Adrenal gland (tissue), 12 donors: ENCODE measurements around the gene POLK. TPM values are rescaled to one million over a fixed set of nuclear protein-coding genes. Genes with fewer than 3 reads are reported as not detected.
"Not testable (repeated sequence)": the region's sequence is repeated elsewhere in the genome, so short reads cannot be mapped to it uniquely, and the experiment has no call there.

ENCODE experiments used
- DNase-seq, 7 donors: peaks; one replicate each; pipeline ENCODE4 v3.0.0-alpha.2; 2019 to 2020
- H3K27ac ChIP-seq, 5 donors: fragments of 200-600 bp; sonication (generic) in 4 of 5; 1 replicate in 3 of 5; 2 replicates in 2 of 5; pipeline versions ENCODE4 v1.5.1 to v1.8.0; 2016 to 2020; ENCODE audit warnings: mild to moderate bottlenecking in 1 of 5
- H3K27me3 ChIP-seq: fragments of 200-600 bp; 2 replicates; pipeline ENCODE4 v1.8.0; 2021
- H3K36me3 ChIP-seq, 2 donors: fragments of 200-600 bp; replicated peaks in 1 of 2; 1 replicate in 1 of 2; 2 replicates in 1 of 2; pipeline versions ENCODE4 v1.5.1 to v1.8.0; 2018 to 2022
- H3K4me1 ChIP-seq, 2 donors: fragments of 200-600 bp; replicated peaks in 1 of 2; 1 replicate in 1 of 2; 2 replicates in 1 of 2; pipeline versions ENCODE4 v1.5.1 to v1.8.0; 2018 to 2021
- H3K4me3 ChIP-seq, 4 donors: fragments of 200-600 bp; sonication (generic) in 3 of 4; one replicate each; pipeline ENCODE4 v1.5.1; 2016 to 2018
- H3K9me3 ChIP-seq, 3 donors: fragments of 200-600 bp; sonication (generic) in 1 of 3; replicated peaks in 1 of 3; 1 replicate in 2 of 3; 2 replicates in 1 of 3; pipeline versions ENCODE4 v1.5.1 to v1.8.0; 2016 to 2021
- POLR2A ChIP-seq, 2 donors: fragments of 450-650 bp; IDR thresholded peaks; one replicate each; pipeline ENCODE4 v1.6.1; 2017; ENCODE audit warnings: antibody characterized with exemption in 2 of 2, mild to moderate bottlenecking in 2 of 2, moderate library complexity in 1 of 2
- WGBS, 4 donors: extraction: QIAGEN DNeasy Blood & Tissue Kit in 2 of 4; methylation state at CpG; one replicate each; pipeline versions ENCODE4 v1.1.5 to v1.1.7; 2013 to 2017; 5-methylcytosine and 5-hydroxymethylcytosine counted together
- intact Hi-C, 2 donors: fragments of 100-400 bp; cut with DNase I; formaldehyde crosslinking; loops; one replicate each; pipeline versions ENCODE4 v1.14.1 to v1.15.0; 2022 to 2023
- polyA plus RNA-seq, 3 donors: library from polyadenylated mRNA; stranded (reverse); fragments of 200-250 nt in 2 of 3; fragments of 350-450 nt in 1 of 3; fragmentation: Illumina TruSeq in 1 of 3; extraction: RNeasy Lipid Tissue Mini Kit (QIAGEN cat#74804) in 1 of 3; gene quantifications; one replicate each; pipeline ENCODE4 v1.2.3, GENCODE V29; 2013 to 2014
- total RNA-seq, 9 donors: library from RNA; depleted of rRNA in 4 of 9; stranded (reverse); fragments of >200 nt in 4 of 9; fragments of 120-200 nt in 1 of 9; fragmentation: NEBNext Ultra II Directional in 1 of 9; extraction: Animal tissue kit (Norgen Biotek cat#: 25700) in 1 of 9; gene quantifications; one replicate each; pipeline versions ENCODE4 v1.1.0 to v1.2.4, GENCODE V29; 2013 to 2023
- TF ChIP-seq, protein P1 (sequence below), 6 experiments: fragments of 450-650 bp in 4 of 6; fragments of 200-600 bp in 2 of 6; sonication (generic) in 1 of 6; IDR thresholded peaks; 1 replicate in 5 of 6; 2 replicates in 1 of 6; pipeline versions ENCODE4 v1.5.1 to v1.8.0; 2016 to 2021; ENCODE audit warnings: antibody characterized with exemption in 6 of 6, mild to moderate bottlenecking in 2 of 6, moderate library complexity in 1 of 6
- donor health status: healthy with polysubstance abuse.
- donor health status: Bipolar disorder and iron deficiency.
- donor health status: DM: yes; HTN: yes; CAD: no.
- donor health status: DM: no; HTN: no; CAD: no.
- donor health status: DM: no; HTN: no; CAD: no.
- donor health status: DM: yes; HTN: yes; CAD: no.

The POLK gene
- total and polyA plus RNA-seq, 12 donors = 6.9 to 63.6 (median 36.5) TPM

DNA sequence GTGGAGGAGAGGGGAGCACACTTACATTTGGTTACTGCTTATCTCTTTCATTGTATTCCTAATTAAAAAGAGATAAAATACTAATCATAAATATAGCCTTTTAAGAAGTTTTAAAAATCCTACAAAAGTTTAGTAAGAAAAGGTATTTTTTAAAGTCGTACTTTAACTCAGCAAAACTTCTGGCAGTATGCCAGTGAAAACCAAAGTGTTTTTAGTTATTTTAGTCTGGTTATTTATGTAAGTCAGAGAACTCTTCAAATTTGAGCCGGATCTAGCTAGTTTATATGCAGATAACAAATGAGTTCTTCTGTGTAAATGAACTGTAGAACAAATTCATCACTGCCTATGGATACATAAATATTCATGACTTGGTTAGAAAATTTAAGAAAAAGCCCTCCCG, 63.1 kb downstream of the POLK start:
- 45 to 55% (median 49%) methylated on average over 3 of the region's 3 CpGs for WGBS, 4 donors
- intact Hi-C loops = no loop called here
- DNase-seq = no peak
- Histone ChIP-seq H3K9me3 (peaks cover 0 to 6% (median 0%) of the 10 kb centered on the region in 3 donors), H3K4me3 (no peak overlapping the region), H3K27me3 (no peaks in the 10 kb centered on the region), H3K4me1 (peaks cover 0 to 28% of the 10 kb centered on the region in 2 donors), H3K27ac (no peak overlapping the region), H3K36me3 (no peaks in the 10 kb centered on the region)
- TF ChIP-seq, protein P1, sequence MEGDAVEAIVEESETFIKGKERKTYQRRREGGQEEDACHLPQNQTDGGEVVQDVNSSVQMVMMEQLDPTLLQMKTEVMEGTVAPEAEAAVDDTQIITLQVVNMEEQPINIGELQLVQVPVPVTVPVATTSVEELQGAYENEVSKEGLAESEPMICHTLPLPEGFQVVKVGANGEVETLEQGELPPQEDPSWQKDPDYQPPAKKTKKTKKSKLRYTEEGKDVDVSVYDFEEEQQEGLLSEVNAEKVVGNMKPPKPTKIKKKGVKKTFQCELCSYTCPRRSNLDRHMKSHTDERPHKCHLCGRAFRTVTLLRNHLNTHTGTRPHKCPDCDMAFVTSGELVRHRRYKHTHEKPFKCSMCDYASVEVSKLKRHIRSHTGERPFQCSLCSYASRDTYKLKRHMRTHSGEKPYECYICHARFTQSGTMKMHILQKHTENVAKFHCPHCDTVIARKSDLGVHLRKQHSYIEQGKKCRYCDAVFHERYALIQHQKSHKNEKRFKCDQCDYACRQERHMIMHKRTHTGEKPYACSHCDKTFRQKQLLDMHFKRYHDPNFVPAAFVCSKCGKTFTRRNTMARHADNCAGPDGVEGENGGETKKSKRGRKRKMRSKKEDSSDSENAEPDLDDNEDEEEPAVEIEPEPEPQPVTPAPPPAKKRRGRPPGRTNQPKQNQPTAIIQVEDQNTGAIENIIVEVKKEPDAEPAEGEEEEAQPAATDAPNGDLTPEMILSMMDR (IDR thresholded peaks at IDR 0.05) = no peak
- TF ChIP-seq POLR2A (IDR thresholded peaks at IDR 0.05) = no peak

DNA sequence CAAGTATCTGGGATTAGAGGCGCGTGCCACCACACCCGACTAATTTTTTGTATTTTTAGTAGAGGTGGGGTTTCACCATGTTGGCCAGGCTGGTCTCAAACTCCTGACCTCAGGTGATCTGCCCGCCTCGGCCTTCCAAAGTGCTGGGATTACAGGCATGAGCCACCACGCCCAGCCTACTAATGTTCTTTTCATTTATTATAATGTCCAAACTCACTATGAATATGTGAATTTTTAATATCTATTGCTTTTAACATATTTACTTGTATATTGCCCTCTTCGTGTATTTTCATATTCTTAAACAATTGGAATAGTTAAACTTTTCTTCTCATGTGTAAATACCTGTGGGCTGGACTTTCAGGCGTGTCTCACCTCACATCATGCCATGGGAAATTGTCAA, 66.6 kb downstream of the POLK start:
- WGBS, 4 donors = 96 to 99% (median 97%) methylated on average over 8 of the region's 8 CpGs

GRCh38 chr5:75584641-75585040, 73.0 kb downstream of the POLK start:
- intact Hi-C loops = no loop called here

More for the DNA sequence above, 66.6 kb downstream of the POLK start:
- H3K27me3 ChIP-seq, H3K9me3 ChIP-seq, DNase-seq, H3K4me3 ChIP-seq, H3K27ac ChIP-seq, intact Hi-C loops: not testable (repeated sequence)
- H3K4me1 ChIP-seq = peaks cover 0 to 16% of the 10 kb centered on the region in 2 donors
- H3K36me3 ChIP-seq = peaks cover 0 to 14% of the 10 kb centered on the region in 2 donors

GRCh38 chr5:75588666-75589065, 77.0 kb downstream of the POLK start:
- 77 to 99% (median 93%) methylated on average over 3 of the region's 3 CpGs for WGBS, 4 donors
- TF ChIP-seq, protein P1 (IDR thresholded peaks at IDR 0.05) = no peak
- TF ChIP-seq POLR2A (IDR thresholded peaks at IDR 0.05) = no peak
- Histone ChIP-seq H3K9me3 (no peaks in the 10 kb centered on the region), H3K4me1 (no peaks in the 10 kb centered on the region), H3K27ac (no peak overlapping the region), H3K27me3 (no peaks in the 10 kb centered on the region), H3K36me3 (peaks cover 0 to 8% of the 10 kb centered on the region in 2 donors), H3K4me3 (no peak overlapping the region)
- intact Hi-C loops = no loop called here
- no peak for DNase-seq

More at GRCh38 chr5:75584641-75585040, 73.0 kb downstream of the POLK start:
- H3K4me1 ChIP-seq = no peaks in the 10 kb centered on the region
- 89 to 93% (median 89%) methylated on average over 2 of the region's 2 CpGs for WGBS, 4 donors
- TF ChIP-seq, protein P1 (IDR thresholded peaks at IDR 0.05) = peak in 3 of 6 experiments; percentile 7 to 16 (median 12)
- TF ChIP-seq POLR2A (IDR thresholded peaks at IDR 0.05) = no peak
- no peak overlapping the region for H3K27ac ChIP-seq
- DNase-seq = no peak
- H3K36me3 ChIP-seq = peaks cover 0 to 22% of the 10 kb centered on the region in 2 donors
- no peak overlapping the region for H3K4me3 ChIP-seq
- no peaks in the 10 kb centered on the region for H3K27me3 ChIP-seq
- no peaks in the 10 kb centered on the region for H3K9me3 ChIP-seq

- no peak for DNase-seq
- intact Hi-C loops = no loop called here
- peaks cover 0 to 4% of the 10 kb centered on the region in 2 donors for H3K36me3 ChIP-seq
- no peak overlapping the region for H3K4me3 ChIP-seq
- no peaks in the 10 kb centered on the region for H3K9me3 ChIP-seq
- no peaks in the 10 kb centered on the region for H3K4me1 ChIP-seq
- TF ChIP-seq, protein P1 (IDR thresholded peaks at IDR 0.05) = no peak
- TF ChIP-seq POLR2A (IDR thresholded peaks at IDR 0.05) = no peak
- H3K27ac ChIP-seq = no peak overlapping the region
- no peaks in the 10 kb centered on the region for H3K27me3 ChIP-seq
Measured at GRCh38 chr5:75600535-75600934, 88.8 kb downstream of the POLK start.
